ENCODE results near the gene CTU2.
A peak's percentile ranks its signal among the peaks of the same experiment; 100 is the strongest.

The CTU2 gene

DNA sequence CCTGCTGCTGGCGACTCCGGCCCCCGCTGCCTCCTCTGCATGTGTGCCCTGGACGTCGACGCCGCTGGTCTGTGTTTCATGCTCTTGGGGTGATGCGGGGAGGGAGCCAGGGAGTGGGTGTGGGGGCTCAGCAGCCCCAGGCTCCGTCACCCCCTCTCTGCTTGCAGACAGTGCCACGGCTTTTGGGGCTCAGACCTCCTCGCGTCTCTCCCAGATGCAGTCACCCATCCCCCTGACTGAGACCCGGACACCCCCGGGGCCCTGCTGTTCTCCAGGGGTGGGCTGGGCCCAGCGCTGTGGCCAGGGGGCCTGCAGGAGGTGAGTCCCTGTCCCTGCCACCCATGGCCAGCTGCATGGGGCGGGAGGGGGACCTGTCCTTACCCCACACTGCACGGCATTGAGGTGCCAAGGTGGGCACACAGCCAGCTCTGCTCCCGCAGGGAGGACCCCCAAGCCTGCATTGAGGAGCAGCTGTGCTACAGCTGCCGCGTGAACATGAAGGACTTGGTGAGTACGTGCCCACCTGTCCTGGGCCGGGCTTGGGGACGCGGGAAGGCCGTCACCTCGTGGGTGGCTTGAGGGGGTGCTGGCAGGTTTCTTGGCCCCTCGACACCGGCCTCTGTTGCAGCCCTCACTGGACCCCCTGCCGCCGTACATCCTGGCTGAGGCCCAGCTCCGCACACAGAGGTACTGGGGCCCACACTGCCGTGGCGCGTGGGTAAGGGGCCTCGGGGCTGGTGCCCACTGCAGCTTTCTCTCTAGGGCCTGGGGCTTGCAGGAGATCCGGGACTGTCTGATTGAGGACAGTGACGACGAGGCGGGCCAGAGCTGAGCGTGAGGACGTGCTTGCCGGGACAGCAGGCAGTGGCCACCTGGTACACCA is 8.4 kb downstream of the CTU2 start:
- no peak for DNase-seq (ENCODE audit: low spot score)

GRCh38 chr16:88715312-88716190 is 9.2 kb downstream of the CTU2 start:
- DNase-seq (ENCODE audit: low spot score) = no peak

DNA sequence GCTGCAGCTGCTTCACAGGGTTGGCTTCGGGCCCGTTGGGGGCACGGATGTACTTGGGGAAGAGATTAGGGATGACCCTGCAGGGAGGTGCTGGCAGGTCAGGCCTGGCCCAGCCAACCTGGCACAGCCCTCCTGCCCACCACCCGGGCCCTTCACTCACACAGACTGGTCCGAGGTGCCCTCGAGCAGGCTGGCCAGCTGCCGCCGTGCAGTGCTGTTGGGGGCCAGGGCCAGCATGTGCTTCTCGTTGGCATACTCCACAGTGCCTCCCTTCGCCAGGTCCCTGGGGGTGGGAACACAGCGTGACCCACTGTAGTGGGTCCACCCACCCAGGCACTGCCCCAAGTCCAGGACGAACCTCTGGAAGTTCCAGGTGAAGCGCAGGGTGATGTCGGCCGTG is 9.9 kb downstream of the CTU2 start:
- no peak for DNase-seq (ENCODE audit: low spot score)

GRCh38 chr16:88716601-88717001 is 10.3 kb downstream of the CTU2 start:
- DNase-seq (ENCODE audit: low spot score) = no peak

DNA sequence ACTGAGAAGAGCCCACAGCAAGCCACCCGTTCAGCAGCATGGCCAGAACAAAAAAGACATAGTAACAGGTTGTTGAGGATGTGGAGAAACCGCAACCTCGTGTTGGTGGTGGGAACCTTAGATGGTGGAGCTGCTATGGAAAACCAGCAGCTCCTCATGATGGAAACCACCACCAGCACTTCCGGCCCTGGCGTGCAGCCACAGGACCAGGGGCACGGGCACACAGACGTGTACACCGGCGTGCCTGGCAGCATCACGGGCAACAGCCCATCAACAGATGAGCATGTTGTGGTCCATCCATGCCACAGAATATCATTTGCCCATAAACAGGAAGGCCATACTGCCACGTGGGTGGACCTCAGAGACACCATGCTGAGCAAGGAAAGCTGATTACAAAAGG is 11.9 kb downstream of the CTU2 start:
- no peak for DNase-seq (ENCODE audit: low spot score)

DNA sequence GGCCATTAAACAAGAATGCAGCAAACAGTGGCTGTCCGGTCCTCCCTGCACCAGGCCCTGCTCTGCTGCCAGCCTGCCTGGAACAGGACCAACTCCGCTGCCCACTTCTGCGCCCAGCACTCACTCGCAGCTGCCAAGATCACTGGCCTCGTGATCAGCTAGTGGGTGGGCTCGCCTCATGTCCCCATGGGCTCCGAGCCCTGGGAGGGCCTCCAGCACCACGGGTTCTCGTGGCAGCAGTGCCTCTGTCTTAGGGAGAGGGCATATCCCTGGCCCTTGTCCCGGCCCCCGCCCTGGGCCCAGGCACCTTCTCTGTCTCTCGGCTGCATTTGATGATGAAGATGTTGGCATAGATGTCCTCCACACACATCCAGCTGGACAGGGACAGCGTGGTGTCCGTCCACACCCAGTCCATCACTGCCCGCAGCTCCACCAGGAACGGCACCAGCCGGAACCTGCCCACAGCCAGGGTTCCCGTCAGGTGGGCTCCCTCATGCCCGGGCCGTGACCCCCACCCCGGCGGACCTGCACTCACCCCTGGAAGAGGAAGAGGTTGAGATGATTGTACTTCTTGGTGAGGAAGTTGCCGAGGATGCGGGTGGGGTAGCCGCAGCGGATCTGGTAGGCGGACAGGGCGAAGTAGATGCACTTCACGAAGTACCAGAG is 13.1 kb downstream of the CTU2 start:
- peak; percentile 88 for DNase-seq (ENCODE audit: low spot score)

GRCh38 chr16:88719933-88720296 is 13.6 kb downstream of the CTU2 start:
- no peak for DNase-seq (ENCODE audit: low spot score)

- no peak for DNase-seq (ENCODE audit: low spot score)
Observed at GRCh38 chr16:88720396-88720970, 14.2 kb downstream of the CTU2 start.

GRCh38 chr16:88721236-88721635 is 14.9 kb downstream of the CTU2 start:
- no peak for DNase-seq (ENCODE audit: low spot score)

- DNase-seq (ENCODE audit: low spot score) = no peak
Observed at GRCh38 chr16:88721815-88722755, 15.8 kb downstream of the CTU2 start.

- no peak for DNase-seq (ENCODE audit: low spot score)
Observed at GRCh38 chr16:88722784-88723506, 16.6 kb downstream of the CTU2 start.

DNA sequence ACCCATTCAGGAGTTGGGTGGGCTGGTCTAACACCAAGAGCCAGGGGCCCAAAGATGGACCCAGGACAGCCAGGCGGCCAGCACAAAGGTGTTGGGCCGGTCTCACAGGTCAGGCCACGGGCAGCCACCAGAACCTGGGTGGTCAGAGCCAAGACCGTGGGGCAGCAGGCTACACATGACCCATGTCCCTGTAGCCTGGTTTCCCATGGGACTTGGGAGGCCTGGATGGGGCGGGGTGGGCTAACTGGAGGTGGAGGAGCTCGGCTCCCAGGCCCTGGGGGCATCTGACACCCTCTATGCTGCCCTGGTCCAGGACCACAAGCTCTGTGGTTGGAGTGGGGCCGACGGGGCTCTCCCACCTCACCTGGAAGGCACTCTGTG is 17.2 kb downstream of the CTU2 start:
- DNase-seq (ENCODE audit: low spot score) = no peak

DNA sequence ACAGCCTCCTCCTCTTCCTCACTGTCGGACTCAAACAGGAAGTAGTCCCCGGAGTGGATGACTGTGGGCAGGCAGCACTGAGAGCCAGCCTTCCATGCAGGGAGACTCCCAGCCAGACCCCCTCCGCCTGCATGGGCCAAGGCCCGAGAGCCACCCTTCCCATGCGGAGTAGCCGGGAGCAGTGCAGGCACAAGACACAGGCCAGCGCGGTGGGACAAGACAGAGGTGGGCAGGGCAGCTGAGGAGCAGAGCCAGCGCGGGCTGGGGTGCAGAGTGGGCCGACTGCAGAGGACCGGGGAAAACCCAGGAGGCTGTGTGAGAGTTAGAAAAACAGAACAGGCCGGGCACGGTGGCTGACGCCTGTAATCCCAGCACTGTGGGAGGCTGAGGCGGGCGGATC is 17.6 kb downstream of the CTU2 start:
- DNase-seq (ENCODE audit: low spot score) = no peak

DNA sequence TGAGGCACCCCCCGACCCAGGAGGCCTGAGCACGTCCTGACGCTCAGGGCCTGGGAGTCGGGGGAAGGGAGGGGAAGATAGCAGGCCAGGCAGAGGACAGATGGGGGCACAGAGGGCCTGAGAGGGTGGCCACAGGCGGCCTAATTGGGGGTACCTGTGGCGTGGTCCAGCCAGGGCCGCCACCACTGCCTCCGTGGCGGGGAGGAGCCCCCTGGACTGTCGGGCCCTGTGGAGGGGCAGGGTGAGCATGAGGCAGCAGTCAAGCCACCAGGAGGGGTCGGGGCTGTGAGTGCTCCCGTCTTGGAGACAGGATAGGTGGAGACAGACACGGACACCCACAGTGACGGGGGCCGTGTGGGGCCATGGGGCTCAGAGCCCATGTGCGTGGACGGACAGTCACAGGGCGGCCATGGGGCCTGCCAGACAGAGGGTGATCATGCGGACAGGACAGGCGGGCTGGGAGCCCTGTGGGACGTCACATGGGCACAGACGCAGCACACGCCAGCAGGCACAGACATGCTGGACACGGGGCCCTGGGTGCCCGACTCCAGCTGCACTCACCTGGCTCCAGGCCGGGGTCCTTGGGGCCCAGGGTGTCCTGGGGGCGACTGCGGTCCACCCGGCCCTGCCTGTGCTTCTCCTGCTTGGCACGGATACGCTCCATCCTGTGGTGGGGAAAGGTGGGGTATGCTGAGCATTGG is 18.7 kb downstream of the CTU2 start:
- no peak for DNase-seq (ENCODE audit: low spot score)

GRCh38 chr16:88725609-88726407 is 19.5 kb downstream of the CTU2 start:
- no peak for DNase-seq (ENCODE audit: low spot score)

GRCh38 chr16:88726408-88726749 is 20.1 kb downstream of the CTU2 start:
- no peak for DNase-seq (ENCODE audit: low spot score)

DNA sequence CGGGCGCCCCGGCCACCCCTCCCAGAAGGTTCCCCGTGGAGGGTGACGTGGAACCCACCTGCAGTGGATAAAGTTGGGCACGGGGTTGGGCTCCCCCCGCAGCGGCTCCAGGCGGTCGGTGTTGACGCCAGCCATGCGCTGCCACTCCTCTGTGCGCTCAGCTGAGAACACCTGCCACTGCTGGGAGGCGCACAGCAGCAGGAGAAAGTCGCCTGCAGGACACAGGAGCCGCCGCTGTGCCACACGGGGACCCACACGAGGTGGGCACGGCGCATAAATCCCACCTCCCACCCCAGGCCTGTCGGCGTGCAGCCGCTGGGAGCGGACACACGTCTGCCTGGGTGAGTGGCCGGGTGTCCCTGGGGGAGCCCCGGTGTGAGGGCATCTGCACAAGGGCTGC is 20.7 kb downstream of the CTU2 start:
- no peak for DNase-seq (ENCODE audit: low spot score)

GRCh38 chr16:88727871-88728270 is 21.6 kb downstream of the CTU2 start:
- DNase-seq (ENCODE audit: low spot score) = no peak

Measured in putamen (tissue), 1 donor.